GM19351 (cell line): ENCODE results near the gene CAMK2D.
A peak's percentile ranks its signal among the peaks of the same experiment; 100 is the strongest.
"Not testable (repeated sequence)": the region's sequence is repeated elsewhere in the genome, so short reads cannot be mapped to it uniquely, and the experiment has no call there.

Experiments used
- ATAC-seq: cut with Tn5 transposase; IDR thresholded peaks from one replicate; pipeline ENCODE4 v1.9.1; 2021; ENCODE audit warnings: mild to moderate bottlenecking, moderate library complexity; ENCODE audit not compliant: unreplicated experiment

The CAMK2D gene

GRCh38 chr4:113733685-113734084, 27.9 kb downstream of the CAMK2D start:
- ATAC-seq: no peak

GRCh38 chr4:113732967-113733527, 28.5 kb downstream of the CAMK2D start:
- ATAC-seq: no peak

- no peak for ATAC-seq
These were observed 30.9 kb downstream of the CAMK2D start for GRCh38 chr4:113730467-113731216.

GRCh38 chr4:113727802-113728201, 33.7 kb downstream of the CAMK2D start:
- no peak for ATAC-seq

GRCh38 chr4:113725963-113726362, 35.6 kb downstream of the CAMK2D start:
- no peak for ATAC-seq

- ATAC-seq: no peak
These were observed 43.3 kb downstream of the CAMK2D start for GRCh38 chr4:113718252-113718651.

- ATAC-seq: no peak
These were observed 49.5 kb downstream of the CAMK2D start for GRCh38 chr4:113711883-113712662.

GRCh38 chr4:113708250-113708649, 53.3 kb downstream of the CAMK2D start:
- ATAC-seq: peak; percentile 67

GRCh38 chr4:113707048-113707447, 54.5 kb downstream of the CAMK2D start:
- peak; percentile 62 for ATAC-seq

- ATAC-seq: not testable (repeated sequence)
These were observed 56.4 kb downstream of the CAMK2D start for GRCh38 chr4:113705097-113705496.

GRCh38 chr4:113702596-113702995, 58.9 kb downstream of the CAMK2D start:
- not testable (repeated sequence) for ATAC-seq

- ATAC-seq: no peak
These were observed 60.4 kb downstream of the CAMK2D start for GRCh38 chr4:113701169-113701568.

GRCh38 chr4:113700602-113701150, 60.9 kb downstream of the CAMK2D start:
- no peak for ATAC-seq

GRCh38 chr4:113699772-113700171, 61.8 kb downstream of the CAMK2D start:
- ATAC-seq: no peak

GRCh38 chr4:113697429-113697828, 64.1 kb downstream of the CAMK2D start:
- no peak for ATAC-seq

GRCh38 chr4:113695328-113696169, 66.0 kb downstream of the CAMK2D start:
- no peak for ATAC-seq

- ATAC-seq: no peak
These were observed 67.5 kb downstream of the CAMK2D start for GRCh38 chr4:113694008-113694407.

- peak; percentile 87 for ATAC-seq
These were observed 68.6 kb downstream of the CAMK2D start for GRCh38 chr4:113692809-113693411.

- no peak for ATAC-seq
These were observed 69.9 kb downstream of the CAMK2D start for GRCh38 chr4:113691676-113692075.

- ATAC-seq: no peak
These were observed 72.1 kb downstream of the CAMK2D start for GRCh38 chr4:113689394-113689793.
